IPS-11a (cell line): ENCODE data around the gene FLYWCH1.

ENCODE experiments used
- H3K4me3 ChIP-seq: one replicate; pipeline ENCODE4 v1.5.1; 2013; ENCODE audit warnings: low read depth, low read length, control low read depth

Gene FLYWCH1

DNA sequence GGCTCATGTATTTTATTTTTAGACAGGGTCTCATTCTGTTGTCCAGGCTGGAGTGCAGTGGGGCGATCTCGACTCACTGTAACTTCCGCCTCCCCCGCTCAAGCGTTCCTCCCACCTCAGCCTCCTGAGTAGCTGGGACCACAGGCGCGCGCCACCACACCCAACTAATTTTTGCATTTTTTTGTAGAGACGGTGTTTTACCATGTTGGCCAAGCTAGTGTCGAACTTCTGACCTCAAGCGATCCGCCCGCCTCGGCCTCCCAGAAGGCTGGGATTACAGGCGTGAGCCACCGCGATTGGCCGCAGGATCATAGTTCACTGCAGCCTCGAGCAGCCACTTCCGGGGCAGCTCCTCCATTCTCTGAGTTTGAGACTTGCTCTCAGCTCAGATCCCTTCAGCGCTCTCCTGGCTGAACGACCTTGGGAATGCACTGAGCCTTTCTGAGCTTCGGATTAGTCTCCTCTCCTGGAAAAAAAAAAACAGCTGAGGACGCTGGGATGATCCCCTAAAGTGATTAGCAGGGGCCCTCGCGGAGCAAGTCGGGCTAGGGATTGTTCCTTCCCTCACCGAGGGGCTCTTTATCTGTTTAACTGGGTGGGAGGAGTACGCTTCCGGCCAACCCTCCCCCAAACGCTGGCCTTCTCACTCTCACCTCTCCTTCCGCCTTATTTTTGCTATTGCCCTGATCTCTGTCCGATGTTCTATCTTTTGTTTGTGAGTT lies 69.6 kb downstream of the FLYWCH1 start:
- peak overlapping the region; percentile 72 for H3K4me3 ChIP-seq

DNA sequence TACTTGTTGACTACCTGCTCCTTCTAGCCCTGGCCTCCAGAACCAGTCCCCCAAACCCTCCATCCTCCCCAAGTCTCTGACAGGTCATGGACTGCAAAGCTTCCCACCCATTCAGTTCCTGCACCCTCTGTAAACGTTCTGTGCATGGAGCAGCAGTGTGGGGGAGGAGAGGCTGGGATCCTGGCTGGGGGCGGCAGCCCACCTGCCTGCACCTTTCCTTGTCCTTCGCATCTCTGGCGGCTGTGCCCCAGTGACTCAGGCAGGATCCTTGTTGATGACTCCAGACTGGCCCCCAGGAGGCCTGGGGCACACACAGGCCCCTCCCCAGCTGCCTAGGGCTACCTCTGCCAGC lies 70.1 kb downstream of the FLYWCH1 start:
- H3K4me3 ChIP-seq, result no peak overlapping the region

DNA sequence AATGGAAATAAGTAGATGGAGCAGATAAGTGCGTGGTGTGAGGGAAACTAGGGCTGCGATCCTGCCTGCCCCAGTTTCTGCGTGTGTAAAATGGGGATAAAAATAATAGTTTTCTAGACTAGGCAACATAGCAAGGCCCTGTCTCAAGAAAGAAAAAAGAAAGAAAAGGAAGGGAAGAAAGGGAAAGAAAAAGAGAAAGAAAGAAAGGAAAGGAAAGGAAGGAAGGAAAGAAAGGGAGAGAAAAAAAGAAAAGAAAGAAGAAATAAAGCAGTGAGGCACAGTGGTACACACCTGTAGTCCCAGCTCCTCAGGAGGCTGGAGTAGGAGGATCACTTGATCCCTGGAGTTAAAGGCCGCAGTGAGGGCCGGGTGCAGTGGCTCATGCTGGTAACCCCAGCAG lies 70.7 kb downstream of the FLYWCH1 start:
- H3K4me3 ChIP-seq, result no peak overlapping the region

DNA sequence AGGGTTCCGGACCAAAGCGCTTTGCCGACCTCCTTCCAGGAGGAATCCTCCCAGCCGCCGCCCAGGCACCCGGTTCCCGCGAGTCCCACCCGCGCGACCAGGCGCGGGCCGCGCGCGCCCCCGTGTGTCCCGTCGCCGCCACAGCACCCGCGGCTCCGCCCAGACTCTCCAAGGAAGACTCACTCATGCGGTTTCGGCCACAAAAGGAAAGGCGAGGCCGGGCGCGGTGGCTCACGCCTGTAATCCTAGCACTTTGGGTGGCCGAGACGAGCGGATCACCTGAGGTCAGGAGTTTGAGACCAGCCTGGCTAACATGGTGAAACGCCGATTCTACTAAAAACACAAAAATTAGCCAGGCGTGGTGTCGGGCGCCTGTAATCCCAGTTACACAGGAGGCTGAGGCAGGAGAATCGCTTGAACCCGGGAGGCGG lies 72.0 kb downstream of the FLYWCH1 start:
- no peak overlapping the region for H3K4me3 ChIP-seq

DNA sequence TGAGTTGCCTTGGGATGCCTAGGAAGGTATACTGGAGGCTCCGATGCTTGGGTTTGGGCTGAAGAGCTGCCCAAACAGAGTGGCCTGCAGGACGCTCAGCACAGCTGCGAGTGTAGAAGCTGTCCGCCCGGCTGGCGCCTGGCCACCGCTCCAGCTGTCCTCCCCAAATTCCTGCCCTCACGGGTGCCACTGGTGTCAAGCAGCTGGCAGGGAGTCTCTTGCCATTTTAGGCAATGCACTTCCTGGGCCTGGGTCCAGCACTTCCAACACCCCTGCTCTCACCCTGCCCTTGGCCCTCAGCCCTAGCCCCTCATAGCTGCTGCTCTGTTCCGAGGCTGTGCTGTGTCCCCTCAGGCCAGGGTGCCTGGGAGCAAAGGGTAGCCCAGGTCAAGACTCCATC lies 73.7 kb downstream of the FLYWCH1 start:
- no peak overlapping the region for H3K4me3 ChIP-seq

DNA sequence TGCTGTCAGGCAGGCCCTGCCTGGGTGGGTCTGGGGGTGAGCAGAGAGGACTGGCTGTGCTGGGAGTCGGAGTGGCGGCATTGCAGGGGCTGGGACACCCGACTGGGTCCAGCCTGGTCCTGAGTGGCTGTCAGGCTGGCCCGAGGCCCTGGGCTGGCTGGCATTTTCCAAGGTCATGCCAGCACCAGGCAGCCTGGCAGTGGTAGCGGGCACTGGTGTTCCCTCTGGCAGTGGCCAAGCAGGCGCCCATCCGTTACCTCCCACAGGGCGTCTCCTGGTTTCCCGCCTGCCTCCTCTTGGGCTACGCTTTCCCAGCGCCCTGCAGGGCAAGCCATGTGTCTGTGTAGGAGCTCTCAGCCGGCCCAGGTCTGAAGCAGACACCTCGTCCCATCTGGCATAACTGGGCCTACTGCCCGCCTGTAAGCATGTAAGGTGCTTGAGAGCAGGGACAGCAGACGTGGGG lies 74.2 kb downstream of the FLYWCH1 start:
- no peak overlapping the region for H3K4me3 ChIP-seq

DNA sequence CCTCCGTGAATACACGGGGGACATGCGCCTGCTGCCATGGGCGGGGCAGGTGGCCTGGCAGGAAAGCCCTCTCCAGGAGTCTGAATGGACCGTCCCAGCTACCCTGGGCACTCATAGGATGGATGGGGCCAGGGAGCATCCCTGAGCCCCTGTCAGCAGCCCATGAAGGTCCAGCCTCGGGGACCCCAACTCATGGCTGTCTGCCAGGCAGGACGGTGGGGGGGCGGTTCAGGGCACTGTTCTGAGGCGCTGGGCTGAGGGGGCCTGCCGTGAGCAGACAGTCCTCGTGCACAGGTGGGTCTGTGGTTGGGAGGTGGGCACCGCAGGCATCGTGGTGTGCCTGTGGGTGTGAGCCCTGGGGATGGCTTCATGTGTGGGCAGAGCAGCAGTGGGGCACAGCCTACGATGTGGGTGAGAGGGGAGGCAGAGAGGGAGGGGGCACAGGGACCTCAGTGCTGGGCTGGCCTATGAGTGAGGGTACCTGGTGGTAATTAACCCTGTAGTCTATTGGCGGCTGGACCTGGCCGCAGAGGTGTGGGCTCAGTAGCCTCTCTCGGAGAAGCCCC lies 75.0 kb downstream of the FLYWCH1 start:
- no peak overlapping the region for H3K4me3 ChIP-seq

DNA sequence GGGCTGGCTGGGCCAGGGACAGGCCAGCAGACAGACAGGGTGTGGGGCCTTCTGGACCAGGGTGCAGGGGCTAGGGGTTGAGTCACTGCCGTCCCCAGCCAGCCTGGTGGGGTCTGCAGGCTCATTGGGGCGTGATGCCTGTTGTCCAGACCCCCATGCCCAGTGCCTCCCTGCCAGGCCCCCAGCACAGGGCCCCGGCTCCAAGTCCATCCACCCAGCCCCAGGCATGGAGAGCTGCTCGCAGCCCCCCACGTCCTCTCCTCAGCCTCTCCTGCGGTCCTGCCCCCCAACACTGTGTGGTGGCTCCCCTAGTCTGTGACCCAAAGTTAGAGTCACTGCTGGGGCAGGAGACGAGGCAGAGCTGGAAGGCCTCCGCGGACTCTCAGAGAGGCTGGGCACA lies 75.6 kb downstream of the FLYWCH1 start:
- H3K4me3 ChIP-seq, result no peak overlapping the region

DNA sequence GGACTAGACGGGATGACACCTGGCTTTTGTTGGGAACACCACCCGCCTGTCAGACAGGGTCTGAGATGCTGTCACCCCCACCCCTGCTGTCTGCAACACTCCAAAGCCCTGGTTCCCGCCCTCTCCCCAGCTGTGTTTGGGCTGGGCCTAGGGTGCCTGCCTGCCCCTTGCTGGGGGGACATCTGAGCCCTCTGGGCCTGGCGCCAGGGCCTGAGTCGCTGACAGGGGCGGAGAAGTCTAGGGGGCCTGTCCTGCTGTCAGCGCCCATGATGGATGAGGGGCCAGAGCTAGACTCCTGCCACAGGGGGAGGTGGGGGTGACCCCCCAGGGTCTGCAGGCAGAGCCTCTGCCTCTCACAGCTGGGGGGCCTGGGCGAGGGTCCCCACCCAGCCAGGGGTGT lies 76.1 kb downstream of the FLYWCH1 start:
- no peak overlapping the region for H3K4me3 ChIP-seq

DNA sequence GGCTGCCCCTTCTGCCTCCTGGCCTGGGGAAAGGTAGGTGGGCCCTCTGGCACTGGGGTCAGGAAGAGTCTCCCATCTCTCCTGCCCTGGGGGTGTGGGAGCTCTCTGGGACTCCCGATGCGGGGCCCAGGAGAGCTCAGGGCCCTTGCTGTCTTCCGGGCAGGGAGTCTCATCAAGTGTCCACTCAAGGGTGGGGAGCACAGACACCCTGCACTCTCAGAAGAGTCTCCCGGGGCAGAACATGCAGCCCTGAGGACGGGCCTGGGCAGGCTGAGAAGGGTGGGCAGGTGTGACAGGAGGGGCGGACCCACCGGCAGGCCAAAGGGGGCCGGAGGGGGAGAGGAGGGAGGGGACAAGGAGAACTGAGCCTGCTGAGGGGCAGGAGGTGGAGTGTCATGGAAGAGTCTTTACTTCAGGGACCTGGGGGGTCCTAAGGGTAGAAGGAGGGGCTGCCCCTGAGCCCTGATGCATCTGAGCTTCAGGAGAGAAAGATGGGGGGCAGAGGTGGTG lies 76.9 kb downstream of the FLYWCH1 start:
- no peak overlapping the region for H3K4me3 ChIP-seq

DNA sequence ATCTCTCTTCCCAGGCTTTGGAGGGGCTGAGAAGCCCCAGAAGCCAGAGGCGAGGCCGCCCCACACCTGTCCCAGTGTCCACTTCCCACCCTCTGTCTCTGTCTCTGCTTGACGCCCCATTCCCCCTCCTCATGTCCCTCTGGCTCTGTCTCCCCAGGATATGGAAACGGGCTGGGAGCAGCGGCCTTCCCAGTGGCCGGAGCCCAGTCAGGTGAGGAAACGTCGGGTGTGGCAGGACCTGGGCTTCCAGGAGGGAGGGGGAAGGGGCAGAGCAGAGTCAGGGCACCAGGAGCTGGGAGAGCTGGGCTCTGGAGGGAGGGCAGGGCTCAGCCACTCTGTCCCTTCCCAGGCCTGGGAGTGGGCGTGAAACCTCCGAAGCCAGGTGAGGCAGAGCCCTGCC lies 79.2 kb downstream of the FLYWCH1 start:
- H3K4me3 ChIP-seq, result no peak overlapping the region

DNA sequence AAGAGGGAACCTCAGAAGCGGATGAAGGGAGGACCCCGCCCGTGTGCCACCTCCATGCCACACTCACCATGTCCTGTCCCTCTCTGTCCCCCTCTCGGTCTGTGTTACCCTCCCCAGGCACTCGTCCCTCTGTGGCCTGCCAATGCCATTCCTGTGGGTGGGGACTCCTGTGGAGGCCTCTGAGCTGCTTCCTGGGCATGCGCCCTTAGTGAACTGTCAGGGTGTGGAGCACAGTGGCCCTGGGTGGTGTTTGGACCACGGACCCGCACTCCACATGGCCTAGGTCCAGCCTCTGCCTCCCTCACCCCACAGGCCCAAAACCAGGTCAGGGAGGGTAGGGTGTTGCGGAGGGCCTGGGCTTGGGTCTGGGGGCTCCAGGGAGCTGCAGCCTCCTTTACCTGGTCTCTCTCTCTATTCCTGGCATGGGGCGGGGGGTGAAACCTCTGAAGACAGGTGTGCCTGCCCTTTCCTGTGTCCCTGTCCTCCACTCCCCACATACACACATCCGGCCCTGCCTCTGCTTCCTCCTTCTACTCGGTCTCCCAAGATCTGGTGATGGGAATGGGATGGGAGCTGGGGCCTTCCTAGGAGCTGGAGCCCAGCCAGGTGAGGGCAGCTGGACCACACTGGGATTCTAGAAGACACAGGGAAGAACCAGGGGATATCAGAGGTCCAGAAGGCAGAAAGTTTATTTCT lies 80.0 kb downstream of the FLYWCH1 start:
- no peak overlapping the region for H3K4me3 ChIP-seq

DNA sequence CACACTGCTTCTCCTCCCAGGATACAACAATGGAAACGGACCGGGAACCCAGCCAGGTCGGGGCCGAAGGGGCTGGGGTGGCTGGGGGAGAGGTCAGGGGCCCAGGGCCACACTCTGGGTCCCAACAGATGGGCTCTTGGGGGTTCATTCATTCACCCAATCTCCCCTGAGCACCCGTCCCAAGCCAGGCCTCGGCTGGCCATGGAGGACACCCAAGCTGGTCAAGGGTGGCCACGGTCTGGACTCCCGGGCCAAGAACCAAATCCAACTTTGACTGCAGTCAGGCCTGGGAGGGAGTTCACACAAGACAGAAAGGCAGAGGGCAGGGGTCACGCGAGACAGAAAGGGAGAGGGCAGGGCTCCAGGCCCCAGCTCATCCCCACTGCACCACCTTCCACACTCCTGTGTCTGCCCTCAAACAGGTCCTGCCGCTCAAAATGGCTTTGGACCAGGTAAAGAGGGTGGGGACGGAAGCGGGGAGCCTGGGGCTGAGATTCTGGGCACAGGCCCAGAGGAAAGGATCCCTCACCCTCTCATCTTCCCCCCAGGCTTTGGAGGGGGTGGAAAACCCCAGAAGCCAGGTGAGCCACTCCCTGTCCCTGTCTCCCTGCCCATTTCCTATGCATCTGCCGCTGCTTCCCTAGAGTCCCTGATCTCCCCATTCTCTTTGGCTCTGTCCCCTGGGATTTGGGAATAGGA lies 80.8 kb downstream of the FLYWCH1 start:
- no peak overlapping the region for H3K4me3 ChIP-seq

DNA sequence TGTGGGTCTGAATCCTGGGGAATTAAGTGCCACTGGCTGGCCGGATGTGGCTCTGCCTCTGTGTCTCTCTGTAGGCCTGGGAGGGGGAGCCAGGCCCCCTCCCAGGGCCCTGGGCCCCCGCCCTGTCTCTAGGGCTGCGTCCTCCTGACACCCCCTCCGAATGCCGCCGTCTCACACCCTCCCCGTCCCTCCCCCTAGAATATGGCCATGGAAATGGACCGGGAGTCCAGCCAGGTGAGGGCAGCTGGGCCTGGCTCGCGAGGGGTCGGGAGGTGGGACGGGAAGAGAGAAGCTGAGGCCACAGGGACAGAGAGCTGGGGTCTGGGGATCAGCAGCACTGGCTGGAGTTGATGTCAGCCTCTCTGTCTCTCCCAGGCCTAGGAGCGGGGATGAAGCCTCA lies 84.6 kb downstream of the FLYWCH1 start:
- no peak overlapping the region for H3K4me3 ChIP-seq

DNA sequence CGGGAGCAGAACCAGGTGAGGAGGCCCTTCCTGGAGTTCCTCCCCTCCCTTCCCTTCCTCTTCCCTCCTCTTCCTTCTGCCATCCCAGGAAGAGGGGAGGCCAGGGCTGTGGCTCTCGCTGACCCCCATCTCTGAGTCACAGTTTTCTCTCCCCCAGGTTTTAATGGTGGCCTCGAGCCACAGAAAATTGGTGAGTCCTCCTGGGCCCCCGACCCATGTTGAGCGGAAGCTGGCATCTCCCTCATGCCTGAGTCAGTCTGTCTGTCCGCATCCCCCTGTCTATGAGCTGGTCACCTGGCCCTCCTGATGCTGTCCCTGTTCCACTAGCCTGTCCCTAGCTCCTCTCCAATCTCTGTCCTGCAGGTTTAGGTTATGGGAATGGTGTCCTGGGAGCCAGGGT lies 88.2 kb downstream of the FLYWCH1 start:
- no peak overlapping the region for H3K4me3 ChIP-seq

DNA sequence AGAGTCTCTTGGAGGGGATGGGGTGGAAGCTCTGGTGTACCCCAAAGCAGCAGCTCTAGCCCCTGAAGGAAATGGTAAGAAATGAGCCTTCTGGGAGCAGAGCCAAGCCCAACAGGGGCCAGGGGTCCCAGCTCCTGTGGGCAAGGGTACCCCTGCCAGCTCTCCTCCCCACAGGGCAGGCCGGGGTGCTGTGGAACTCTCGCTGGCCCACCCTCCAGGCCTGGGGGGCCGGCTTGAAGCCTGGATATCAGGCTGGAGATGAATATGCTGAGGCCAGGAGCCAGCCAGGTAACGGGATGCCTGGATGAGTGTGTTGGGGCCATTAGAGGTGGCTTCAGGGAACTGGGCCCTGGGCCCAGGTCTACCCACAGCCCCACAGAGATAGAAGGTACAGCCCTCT lies 88.8 kb downstream of the FLYWCH1 start:
- H3K4me3 ChIP-seq, result no peak overlapping the region
